ENCODE data around the gene IRF9. TPM values are rescaled to one million over a fixed set of nuclear protein-coding genes. Genes with fewer than 3 reads are reported as not detected.

IRF9 gene
- total and polyA plus RNA-seq, 2 of the 4 experiments (the other 2 are of a cell fraction): 25.6 to 34.6 TPM

DNA sequence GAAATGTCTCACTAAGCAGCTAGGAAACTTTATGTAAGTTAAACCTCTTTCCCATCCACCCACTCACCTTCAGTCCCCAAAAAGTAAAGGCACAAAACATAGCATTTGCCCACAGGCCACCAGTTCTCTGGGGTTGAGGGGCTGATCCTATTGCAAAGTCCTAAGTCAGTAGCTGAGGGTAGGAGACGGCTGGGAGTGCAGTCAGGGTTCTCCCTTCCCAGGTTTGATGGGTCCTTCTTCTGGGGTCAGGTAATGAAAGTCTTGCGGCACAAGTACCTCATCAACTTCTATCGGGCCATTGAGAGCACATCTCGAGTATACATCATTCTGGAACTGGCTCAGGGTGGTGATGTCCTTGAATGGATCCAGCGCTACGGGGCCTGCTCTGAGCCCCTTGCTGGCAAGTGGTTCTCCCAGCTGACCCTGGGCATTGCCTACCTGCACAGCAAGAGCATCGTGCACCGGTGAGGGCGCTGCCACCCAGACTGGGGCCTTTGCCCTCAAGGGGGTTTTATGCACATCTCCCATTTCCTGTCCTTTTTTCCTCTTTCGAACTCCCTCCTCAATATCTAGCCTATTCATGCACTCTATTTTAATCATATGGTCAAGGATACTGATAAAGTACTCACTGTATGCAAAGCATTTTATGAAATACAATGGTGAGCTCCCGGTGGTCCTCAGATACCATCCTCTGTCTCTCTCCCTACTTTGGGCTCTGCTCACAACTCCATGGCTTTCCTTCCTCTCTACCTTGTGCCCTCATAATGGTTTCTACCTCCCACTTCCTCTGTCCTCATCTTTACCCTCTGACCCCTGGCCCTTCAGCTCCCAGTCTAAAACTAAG, 45.4 kb downstream of the IRF9 start:
- no peak overlapping the region for H2BK120ac ChIP-seq (ENCODE audit: low read depth, low read length)
- no peak overlapping the region for H3K4me2 ChIP-seq (ENCODE audit: low read depth, low read length)
- no peak overlapping the region for H3K56ac ChIP-seq (ENCODE audit: extremely low read depth, insufficient read depth, low read length)
- no peak overlapping the region for H2BK20ac ChIP-seq (ENCODE audit: low read depth, low read length)
- in situ Hi-C loops (cut with MboI; ENCODE audit: low sequenced_read_pairs): no loop called here
- H2AFZ ChIP-seq (replicated peaks; ENCODE audit: low read length, poor library complexity): no peak overlapping the region
- no peak overlapping the region for H3K4me3 ChIP-seq (ENCODE audit: insufficient read depth, low read depth, low read length)
- no peak overlapping the region for H2BK5ac ChIP-seq (ENCODE audit: low read depth, low read length, poor library complexity, severe bottlenecking)
- ChIA-PET POLR2A (ENCODE audit: unreplicated experiment) (no interaction called here), CTCF (no interaction called here)
- no peaks in the 10 kb centered on the region for H3K9me3 ChIP-seq (ENCODE audit: control insufficient read depth, insufficient read depth, low read length)
- no peak overlapping the region for H3K23ac ChIP-seq (ENCODE audit: low read depth, low read length)
- no peak overlapping the region for H3K14ac ChIP-seq (replicated peaks; ENCODE audit: low read depth, low read length)
- H3K27ac ChIP-seq (ENCODE audit: insufficient read depth, low read length): no peak overlapping the region
- intact Hi-C loops (cut with micrococcal nuclease): no loop called here
- no TSS peak for BruUV-seq (replicated peaks)
- no peak overlapping the region for H2BK15ac ChIP-seq (ENCODE audit: low read depth, low read length)
- H4K91ac ChIP-seq (ENCODE audit: insufficient read depth, low read depth, low read length): no peak overlapping the region
- H4K8ac ChIP-seq (ENCODE audit: low read depth in 2 of 2, low read length in 2 of 2): no peak overlapping the region
- no peaks in the 10 kb centered on the region; the same call in 1 of the 2 replicates for H4K20me1 ChIP-seq (ENCODE audit: insufficient read depth, low read length)
- no peaks in the 10 kb centered on the region for H3K4me1 ChIP-seq (ENCODE audit: control insufficient read depth, insufficient read depth, low read length)
- no peak for ATAC-seq (ENCODE audit: low read depth)
- peaks cover 10 to 46% of the 10 kb centered on the region in 2 experiments for H3K79me1 ChIP-seq (ENCODE audit: low read depth in 1 of 2, low read length in 2 of 2)
- peaks cover 9% of the 10 kb centered on the region; the same call in 1 of the 2 replicates for H3K9me1 ChIP-seq (ENCODE audit: insufficient read depth, low read length)
- peaks cover 53% of the 10 kb centered on the region for H3K36me3 ChIP-seq (ENCODE audit: control insufficient read depth, insufficient read depth, low read length)
- no peak overlapping the region for H2AK5ac ChIP-seq (ENCODE audit: low read depth, low read length)
- H3K9ac ChIP-seq (ENCODE audit: low read depth, low read length): no peak overlapping the region
- H2AK9ac ChIP-seq (replicated peaks; ENCODE audit: low read depth, low read length, poor library complexity): no peak overlapping the region
- no peaks in the 10 kb centered on the region for H3K27me3 ChIP-seq (ENCODE audit: control insufficient read depth, insufficient read depth, low read length)
- H3K4ac ChIP-seq (ENCODE audit: low read depth, low read length): no peak overlapping the region
- H3K18ac ChIP-seq (ENCODE audit: low read depth, low read length): no peak overlapping the region
- H4K5ac ChIP-seq (ENCODE audit: low read depth, low read length): no peak overlapping the region
- dilution Hi-C loops (cut with HindIII; ENCODE audit: low sequenced_read_pairs, unreplicated experiment): no loop called here
- DNase-seq: no peak
- 94% methylated on average over 7 of the region's 11 CpGs; no CpG with 5 or more reads in 1 of the 2 experiments for WGBS, 2 experiments (ENCODE audit: extremely low coverage in 2 of 2, insufficient read length in 1 of 2)
- TF ChIP-seq, protein P1, sequence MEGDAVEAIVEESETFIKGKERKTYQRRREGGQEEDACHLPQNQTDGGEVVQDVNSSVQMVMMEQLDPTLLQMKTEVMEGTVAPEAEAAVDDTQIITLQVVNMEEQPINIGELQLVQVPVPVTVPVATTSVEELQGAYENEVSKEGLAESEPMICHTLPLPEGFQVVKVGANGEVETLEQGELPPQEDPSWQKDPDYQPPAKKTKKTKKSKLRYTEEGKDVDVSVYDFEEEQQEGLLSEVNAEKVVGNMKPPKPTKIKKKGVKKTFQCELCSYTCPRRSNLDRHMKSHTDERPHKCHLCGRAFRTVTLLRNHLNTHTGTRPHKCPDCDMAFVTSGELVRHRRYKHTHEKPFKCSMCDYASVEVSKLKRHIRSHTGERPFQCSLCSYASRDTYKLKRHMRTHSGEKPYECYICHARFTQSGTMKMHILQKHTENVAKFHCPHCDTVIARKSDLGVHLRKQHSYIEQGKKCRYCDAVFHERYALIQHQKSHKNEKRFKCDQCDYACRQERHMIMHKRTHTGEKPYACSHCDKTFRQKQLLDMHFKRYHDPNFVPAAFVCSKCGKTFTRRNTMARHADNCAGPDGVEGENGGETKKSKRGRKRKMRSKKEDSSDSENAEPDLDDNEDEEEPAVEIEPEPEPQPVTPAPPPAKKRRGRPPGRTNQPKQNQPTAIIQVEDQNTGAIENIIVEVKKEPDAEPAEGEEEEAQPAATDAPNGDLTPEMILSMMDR (conservative IDR thresholded peaks at IDR 0.05; ENCODE audit: low read depth, low read length): no peak
- TF ChIP-seq, protein P2, sequence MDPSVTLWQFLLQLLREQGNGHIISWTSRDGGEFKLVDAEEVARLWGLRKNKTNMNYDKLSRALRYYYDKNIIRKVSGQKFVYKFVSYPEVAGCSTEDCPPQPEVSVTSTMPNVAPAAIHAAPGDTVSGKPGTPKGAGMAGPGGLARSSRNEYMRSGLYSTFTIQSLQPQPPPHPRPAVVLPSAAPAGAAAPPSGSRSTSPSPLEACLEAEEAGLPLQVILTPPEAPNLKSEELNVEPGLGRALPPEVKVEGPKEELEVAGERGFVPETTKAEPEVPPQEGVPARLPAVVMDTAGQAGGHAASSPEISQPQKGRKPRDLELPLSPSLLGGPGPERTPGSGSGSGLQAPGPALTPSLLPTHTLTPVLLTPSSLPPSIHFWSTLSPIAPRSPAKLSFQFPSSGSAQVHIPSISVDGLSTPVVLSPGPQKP (IDR thresholded peaks at IDR 0.05; ENCODE audit: borderline replicate concordance, low read depth, low read length): no peak
- no peak for TF ChIP-seq MAFK (IDR thresholded peaks at IDR 0.05; ENCODE audit: low read depth, low read length)
- no peak for TF ChIP-seq RFX5 (IDR thresholded peaks at IDR 0.05; ENCODE audit: low read depth, low read length)
- TF ChIP-seq USF2 (IDR thresholded peaks at IDR 0.05; ENCODE audit: low read depth, low read length): no peak
- TF ChIP-seq RAD21 (IDR thresholded peaks at IDR 0.05; ENCODE audit: low read length): no peak
- TF ChIP-seq CEBPB (IDR thresholded peaks at IDR 0.05; ENCODE audit: low read depth, low read length): no peak
- no peak for TF ChIP-seq FOS (IDR thresholded peaks at IDR 0.05; ENCODE audit: low read depth, low read length)
- no peak for TF ChIP-seq SMC3 (IDR thresholded peaks at IDR 0.05; ENCODE audit: low read depth, low read length)
- no peak for TF ChIP-seq POLR2A (IDR thresholded peaks at IDR 0.05; ENCODE audit: low read depth, low read length)
- TF ChIP-seq NFE2L2 (IDR thresholded peaks at IDR 0.05; ENCODE audit: low read depth, low read length): no peak
- TF ChIP-seq BHLHE40 (IDR thresholded peaks at IDR 0.05; ENCODE audit: low read depth, low read length): no peak
- TF ChIP-seq RCOR1 (IDR thresholded peaks at IDR 0.05; ENCODE audit: insufficient replicate concordance, low read length): no peak
- TF ChIP-seq MAZ (IDR thresholded peaks at IDR 0.05; ENCODE audit: borderline replicate concordance, low read depth, low read length): no peak
- TF ChIP-seq MXI1 (IDR thresholded peaks at IDR 0.05; ENCODE audit: borderline replicate concordance, low read depth, low read length): no peak

All from IMR-90 (cell line).